K562 (cell line): Measurements from ENCODE around the gene CDC20. TPM values are rescaled to one million over a fixed set of nuclear protein-coding genes. Genes with fewer than 3 reads are reported as not detected.

Source experiments
- ATAC-seq: fragments of 200-7000 bp; cut with Tn5 transposase; 3 replicates; pipeline ENCODE4 v1.9.1; 2020; ENCODE audit warnings: moderate library complexity
- BruUV-seq: library from RNA; stranded (reverse); fragments of 400-500 nt; replicated peaks from 2 replicates; lab custom pipeline; 2021; lab: Mats Ljungman, UMichigan
- CTCF ChIA-PET: fragments of 300-600 bp; formaldehyde crosslinking; extraction: SDS; loops from one replicate; lab custom pipeline; 2021; ENCODE audit warnings: low intra/inter-chr PET ratio; lab: Yijun Ruan, JAX
- POLR2A ChIA-PET: fragments of 300-600, 350-650 bp; sonication (Branson Sonifier 250); formaldehyde crosslinking; extraction: SDS; loops from one replicate; lab custom pipeline; 2021; ENCODE audit warnings: antibody characterized with exemption, inconsistent platforms; lab: Yijun Ruan, JAX
- DNase-seq, 4 experiments: peaks; one replicate each; pipeline versions ENCODE4 v3.0.0 to v3.0.0-alpha.2; 2011 to 2018; ENCODE audit warnings: low spot score in 3 of 4, mixed read lengths in 3 of 4; ENCODE audit errors: extremely low read depth in 1 of 4
- FAIRE-seq: peaks from 2 replicates; lab custom pipeline; 2011; peaks lifted over from hg19 to GRCh38; lab: Jason Lieb, UNC
- H2AFZ ChIP-seq: 2 replicates; pipeline ENCODE4 v1.6.0; 2011; ENCODE audit warnings: low read depth, low read length, control low read depth, inconsistent platforms
- H3K27ac ChIP-seq: fragments of 200-600 bp; 3 replicates; pipeline ENCODE4 v1.8.0; 2011; ENCODE audit warnings: low read depth, mild to moderate bottlenecking, control low read depth, inconsistent platforms, low read length, moderate library complexity, mixed read lengths; ENCODE audit errors: extremely low read depth
- H3K27me3 ChIP-seq, 2 experiments: fragments of 300-600 bp in 1 of 2; 2 replicates in 1 of 2; 3 replicates in 1 of 2; pipeline versions ENCODE4 v1.6.0 to v1.8.0; 2011; ENCODE audit warnings: inconsistent platforms in 2 of 2, low read length in 2 of 2, mild to moderate bottlenecking in 1 of 2, mixed read lengths in 1 of 2, moderate library complexity in 1 of 2; ENCODE audit not compliant: control insufficient read depth in 2 of 2, insufficient read depth in 2 of 2
- H3K36me3 ChIP-seq: fragments of 300-600 bp; 3 replicates; pipeline ENCODE4 v1.8.0; 2011; ENCODE audit warnings: mild to moderate bottlenecking, low read length, inconsistent platforms; ENCODE audit not compliant: control insufficient read depth, insufficient read depth
- H3K4me1 ChIP-seq, 2 experiments: fragments of 200-600 bp in 1 of 2; replicated peaks in 1 of 2; 2 replicates in 1 of 2; 3 replicates in 1 of 2; pipeline versions ENCODE4 v1.5.1 to v1.8.0; 2011; ENCODE audit warnings: inconsistent platforms in 2 of 2, low read length in 2 of 2, mild to moderate bottlenecking in 1 of 2, mixed read lengths in 1 of 2, moderate library complexity in 1 of 2; ENCODE audit not compliant: control insufficient read depth in 2 of 2, insufficient read depth in 2 of 2
- H3K4me2 ChIP-seq: 2 replicates; pipeline ENCODE4 v1.6.1; 2011; ENCODE audit warnings: low read length, control low read depth, inconsistent platforms, mixed read lengths; ENCODE audit not compliant: insufficient read depth
- H3K4me3 ChIP-seq: fragments of 200-600 bp; sonication (generic), shearing (Covaris generic); 2 replicates; pipeline ENCODE4 v1.5.1; 2016; ENCODE audit warnings: control low read depth, inconsistent platforms
- H3K79me2 ChIP-seq: fragments of 200-600 bp; 3 replicates; pipeline ENCODE4 v1.8.0; 2011; ENCODE audit warnings: low read length, inconsistent platforms; ENCODE audit not compliant: control insufficient read depth, insufficient read depth
- H3K9ac ChIP-seq, 2 experiments: 2 replicates each; pipeline versions ENCODE4 v1.6.0 to v1.6.1; 2011; ENCODE audit warnings: low read depth in 2 of 2, low read length in 2 of 2, control low read depth in 1 of 2, inconsistent platforms in 1 of 2, mild to moderate bottlenecking in 1 of 2, mixed read lengths in 1 of 2; ENCODE audit not compliant: insufficient read depth in 1 of 2
- H3K9me1 ChIP-seq: one replicate; pipeline ENCODE4 v1.6.0; 2011; ENCODE audit warnings: inconsistent platforms, mild to moderate bottlenecking, low read length, moderate library complexity; ENCODE audit not compliant: control insufficient read depth, insufficient read depth
- H3K9me3 ChIP-seq: replicated peaks from 2 replicates; pipeline ENCODE4 v1.5.1; 2011; ENCODE audit warnings: low read depth, low read length, inconsistent platforms; ENCODE audit not compliant: control insufficient read depth, insufficient read depth
- H4K20me1 ChIP-seq: replicated peaks from 2 replicates; pipeline ENCODE4 v1.6.1; 2011; ENCODE audit warnings: low read length, inconsistent platforms, mixed read lengths; ENCODE audit not compliant: control insufficient read depth, insufficient read depth
- CREM ChIP-seq: IDR thresholded peaks from 2 replicates; pipeline ENCODE4 v1.6.1; 2014; ENCODE audit warnings: antibody characterized with exemption, low read depth
- EGR1 ChIP-seq: fragments of 450-650 bp; conservative IDR thresholded peaks from 2 replicates; pipeline ENCODE4 v1.6.1; 2017; ENCODE audit warnings: mild to moderate bottlenecking
- ZBTB33 ChIP-seq: sonication (generic); formaldehyde crosslinking; IDR thresholded peaks from 2 replicates; pipeline ENCODE4 v1.8.1; 2023; ENCODE audit warnings: mild to moderate bottlenecking, missing genetic modification reagents
- ZNF586 ChIP-seq: fragments of 450-650 bp; formaldehyde crosslinking; conservative IDR thresholded peaks from 2 replicates; pipeline ENCODE4 v1.4.0; 2020; ENCODE audit warnings: mild to moderate bottlenecking, moderate library complexity
- WGBS: fragments of 100-300 bp; shearing (Covaris generic); methylation state at CpG from one replicate; pipeline ENCODE4 v1.1.6; 2016; ENCODE audit warnings: low coverage, mixed read lengths; ENCODE audit not compliant: insufficient coverage; ENCODE audit errors: missing lambda C conversion rate; 5-methylcytosine and 5-hydroxymethylcytosine counted together
- in situ Hi-C: fragments of 300-500 bp; cut with MboI; formaldehyde crosslinking; loops from 4 replicates; pipeline ENCODE4 v1.15.0; 2018; ENCODE audit warnings: inconsistent platforms, mixed read lengths
- intact Hi-C: fragments of 100-400 bp; cut with micrococcal nuclease; formaldehyde crosslinking; loops from 2 replicates; pipeline ENCODE4 v1.14.2; 2022
- polyA plus RNA-seq, 8 experiments: library from polyadenylated mRNA; depleted of rRNA in 4 of 8; stranded (reverse) in 5 of 8; unstranded in 3 of 8; fragments of >200 nt; fragmentation: Nextera tagmentation in 2 of 8; fragmentation: Illumina TruSeq in 1 of 8; extraction: Ambion mirVana in 2 of 8; extraction: Trizol in 1 of 8; gene quantifications; 2 replicates each; pipeline versions ENCODE4 v1.2.1 to v1.2.3, GENCODE V29; 2011 to 2014; ENCODE audit warnings: inconsistent platforms in 1 of 8, missing spikeins in 1 of 8
- total RNA-seq, 7 experiments: library from RNA; depleted of rRNA in 6 of 7; stranded (reverse); fragments of >200 nt in 6 of 7; fragmentation: Illumina TruSeq in 2 of 7; extraction: Trizol in 2 of 7; gene quantifications; 2 replicates each; pipeline versions ENCODE4 v1.2.1 to v1.2.3, GENCODE V29; 2011 to 2021; ENCODE audit warnings: low replicate concordance in 1 of 7

Gene CDC20
- total and polyA plus RNA-seq, 9 of the 15 experiments (the other 6 are each of a cell fraction or from before 2014, with no cell fraction given) = 45.2 to 224 (median 121) TPM

GRCh38 chr1:43348809-43349593 lies 9.8 kb upstream of the CDC20 start:
- ChIA-PET CTCF (no interaction called here), POLR2A (interaction anchor here (1.1 kb wide), 1 partner anchor 18 kb away, joined by 3 read pairs; no protein-coding TSS in a partner anchor)
- FAIRE-seq (no peak), DNase-seq (peak in 2 of 4 experiments; percentile 37), ATAC-seq (peak; percentile 69)
- in situ Hi-C loops (no loop called here), intact Hi-C loops (no loop called here)
- 82% methylated on average over 48 of the region's 72 CpGs for WGBS
- Histone ChIP-seq H3K36me3 (no peaks in the 10 kb centered on the region), H3K9ac (no peak overlapping the region; a peak in 1 of 4 replicates), H2AFZ (peak overlapping the region; percentile 53), H3K4me1 (peaks cover 13 to 17% of the 10 kb centered on the region in 2 experiments; a peak in 4 of 5 replicates), H3K9me1 (no peaks in the 10 kb centered on the region), H3K4me3 (no peak overlapping the region), H3K27me3 (no peaks in the 10 kb centered on the region), H3K4me2 (0 out of 2 replicates have a peak overlapping the region, but pooled peaks have one; percentile 4), H4K20me1 (no peaks in the 10 kb centered on the region), H3K27ac (no peak overlapping the region), H3K79me2 (no peaks in the 10 kb centered on the region), H3K9me3 (no peaks in the 10 kb centered on the region)
- TF ChIP-seq ZBTB33 (CRISPR knock-in tag) = peak; percentile 12; the same call in 1 of the 2 replicates
- no peak for TF ChIP-seq ZNF586 (CRISPR knock-in tag)
- 0 out of 2 replicates have a peak, but pooled peaks have one; percentile 26 for TF ChIP-seq CREM
- TF ChIP-seq EGR1 = peak; percentile 75
- no TSS peak for BruUV-seq
